Measurements from ENCODE around the gene CYTH3.

DNA sequence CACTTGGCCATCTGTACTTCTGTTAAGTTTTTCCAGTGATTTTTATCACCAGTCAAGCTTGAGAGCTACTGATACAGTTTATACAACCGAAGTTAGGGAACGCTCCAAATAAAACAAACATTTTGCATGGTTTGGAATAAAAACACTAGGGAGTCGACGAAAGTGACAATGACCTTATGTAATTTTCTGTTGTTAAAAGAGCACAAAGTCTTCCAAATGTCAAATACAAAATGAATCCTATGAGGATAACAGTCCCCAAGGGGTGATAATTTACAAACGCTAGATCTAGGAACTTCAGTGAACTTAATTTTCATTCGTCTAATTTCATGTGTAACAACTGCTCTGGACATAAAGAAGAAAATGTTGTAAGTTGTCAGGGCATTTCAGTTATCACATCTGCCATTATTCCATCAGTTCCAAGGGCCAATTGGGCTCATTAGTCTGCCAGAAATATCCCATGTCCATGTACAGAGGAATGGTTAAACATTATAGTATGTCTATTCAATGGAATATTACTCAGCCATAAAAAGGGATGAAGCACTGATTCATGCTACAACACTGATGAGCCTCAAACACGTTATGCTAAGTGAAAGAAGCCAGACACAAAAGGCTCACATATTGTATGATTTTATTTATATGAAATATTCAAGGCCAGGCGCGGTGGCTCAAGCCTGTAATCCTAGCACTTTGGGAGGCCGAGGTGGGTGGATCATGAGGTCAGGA is 38.0 kb upstream of the CYTH3 start:
- no peak for TF ChIP-seq POLR2A (IDR thresholded peaks at IDR 0.05; ENCODE audit: low read depth, low read length)
- TF ChIP-seq POLR2AphosphoS5 (IDR thresholded peaks at IDR 0.05; ENCODE audit: low read depth, low read length): no peak
- no peak for TF ChIP-seq SPI1 (IDR thresholded peaks at IDR 0.05; ENCODE audit: low read depth, low read length)
- no peak for TF ChIP-seq TAF1 (IDR thresholded peaks at IDR 0.05; ENCODE audit: low read depth, low read length)
- TF ChIP-seq POU2F2 (IDR thresholded peaks at IDR 0.05; ENCODE audit: low read depth, low read length): no peak
